T-cell (primary cell): ENCODE results near the gene CEBPE. TPM values are rescaled to one million over a fixed set of nuclear protein-coding genes. Genes with fewer than 3 reads are reported as not detected.

Experiments
- ATAC-seq, 4 experiments: fragments of 200-7000 bp in 3 of 4; fragments of 150-1000 bp in 1 of 4; cut with Tn5 transposase; replicated peaks in 1 of 4; 1 replicate in 3 of 4; 2 replicates in 1 of 4; pipeline ENCODE4 v1.10.0; 2021; ENCODE audit warnings: moderate library complexity in 3 of 4, mild to moderate bottlenecking in 2 of 4, moderate number of reproducible peaks in 1 of 4
- CTCF ChIA-PET, 2 donors: fragments of 300-600 bp; sonication (Branson Sonifier 250); formaldehyde crosslinking; loops; one replicate each; lab custom pipeline; 2022; ENCODE audit warnings: antibody characterized with exemption in 2 of 2; lab: Charles Lee
- POLR2A ChIA-PET, 2 donors: fragments of 300-600 bp; sonication (Branson Sonifier 250); formaldehyde crosslinking; loops; one replicate each; lab custom pipeline; 2022; ENCODE audit warnings: antibody characterized with exemption in 2 of 2; lab: Charles Lee
- DNase-seq, 35 experiments: peaks; one replicate each; pipeline versions ENCODE4 v3.0.0 to v3.0.0-alpha.2; 2013 to 2023
- H3K27ac ChIP-seq: one replicate; pipeline ENCODE4 v1.5.1; 2013; ENCODE audit warnings: low read length
- H3K27me3 ChIP-seq, 2 experiments: replicated peaks in 1 of 2; 1 replicate in 1 of 2; 2 replicates in 1 of 2; pipeline versions ENCODE4 v1.6.1 to v1.7.0; 2013; ENCODE audit warnings: low read length in 1 of 2, mixed read lengths in 1 of 2; ENCODE audit not compliant: control insufficient read depth in 2 of 2, insufficient read depth in 2 of 2; ENCODE audit errors: extremely low read depth in 1 of 2
- H3K36me3 ChIP-seq, 2 donors: 1 replicate in 1 of 2; 2 replicates in 1 of 2; pipeline versions ENCODE4 v1.6.1 to v1.7.0; 2013; ENCODE audit warnings: low read length in 1 of 2; ENCODE audit not compliant: control insufficient read depth in 2 of 2, insufficient read depth in 1 of 2; ENCODE audit errors: extremely low read depth in 1 of 2
- H3K4me1 ChIP-seq, 2 experiments: 1 replicate in 1 of 2; 2 replicates in 1 of 2; pipeline versions ENCODE4 v1.6.1 to v1.7.0; 2013; ENCODE audit warnings: low read length in 2 of 2, mixed read lengths in 1 of 2; ENCODE audit not compliant: insufficient read depth in 2 of 2, control insufficient read depth in 1 of 2; ENCODE audit errors: extremely low read depth in 1 of 2
- H3K4me3 ChIP-seq, 2 donors: 1 replicate in 1 of 2; 2 replicates in 1 of 2; pipeline versions ENCODE4 v1.5.1 to v1.7.0; 2013; ENCODE audit warnings: mild to moderate bottlenecking in 2 of 2, low read length in 1 of 2, moderate library complexity in 1 of 2; ENCODE audit not compliant: control insufficient read depth in 1 of 2; ENCODE audit errors: extremely low read depth in 1 of 2
- H3K9me3 ChIP-seq: 2 replicates; pipeline ENCODE4 v1.7.0; 2013
- H3K27ac Mint-ChIP-seq, 2 donors: one replicate each; pipeline ENCODE4 v1.8.0; 2020 to 2021; ENCODE audit warnings: mild to moderate bottlenecking in 2 of 2, mixed read lengths in 2 of 2
- H3K27me3 Mint-ChIP-seq, 2 donors: one replicate each; pipeline ENCODE4 v1.8.0; 2021 to 2022; ENCODE audit warnings: mixed read lengths in 2 of 2
- H3K36me3 Mint-ChIP-seq: one replicate; pipeline ENCODE4 v1.8.0; 2021; ENCODE audit warnings: mixed read lengths
- H3K4me1 Mint-ChIP-seq, 3 donors: one replicate each; pipeline ENCODE4 v1.8.0; 2020 to 2022; ENCODE audit warnings: mixed read lengths in 3 of 3, mild to moderate bottlenecking in 1 of 3
- H3K4me3 Mint-ChIP-seq, 3 donors: one replicate each; pipeline ENCODE4 v1.8.0; 2020 to 2022; ENCODE audit warnings: mild to moderate bottlenecking in 3 of 3, mixed read lengths in 3 of 3, moderate library complexity in 3 of 3
- H3K9me3 Mint-ChIP-seq, 3 donors: one replicate each; pipeline ENCODE4 v1.8.0; 2020 to 2022; ENCODE audit warnings: mixed read lengths in 3 of 3
- WGBS: methylation state at CpG from one replicate; pipeline ENCODE4 v1.1.5; 2013; ENCODE audit warnings: missing lambda C conversion rate; ENCODE audit not compliant: insufficient coverage; 5-methylcytosine and 5-hydroxymethylcytosine counted together
- total RNA-seq, 35 experiments: library from RNA in 6 of 35; stranded (reverse) in 6 of 35; fragments of 120-200 nt in 1 of 35; gene quantifications; one replicate each; pipeline versions ENCODE4 v1.2.1 to v1.2.4 and lab custom pipeline; 2013 to 2026

Gene CEBPE
- total RNA-seq, 5 donors from 2014 or later (not counting 1 experiment from before 2014, with no cell fraction given), result 0.33 to 0.82 (median 0.53) TPM

- no peak for ATAC-seq
- Mint-ChIP-seq H3K27me3 (peaks cover 5 to 11% of the 10 kb centered on the region in 2 donors), H3K4me3 (no peak overlapping the region), H3K36me3 (peaks cover 6% of the 10 kb centered on the region), H3K27ac (no peak overlapping the region), H3K4me1 (peaks cover 4 to 12% (median 6%) of the 10 kb centered on the region in 3 donors), H3K9me3 (no peaks in the 10 kb centered on the region)
- ChIA-PET CTCF (no interaction called here), POLR2A (no interaction called here)
- Histone ChIP-seq H3K9me3 (no peaks in the 10 kb centered on the region), H3K4me3 (no peak overlapping the region), H3K36me3 (no peaks in the 10 kb centered on the region), H3K27ac (no peak overlapping the region), H3K27me3 (peaks cover 0 to 17% of the 10 kb centered on the region in 2 experiments), H3K4me1 (peaks cover 0 to 4% of the 10 kb centered on the region in 2 experiments)
- no peak for DNase-seq
- no CpG with 5 or more reads among the region's 8 CpGs for WGBS
Measured at GRCh38 chr14:23132970-23133369, 13.9 kb upstream of the CEBPE start.

- ChIA-PET POLR2A (no interaction called here), CTCF (interaction anchor here in 1 of 2 donors (0.6 kb wide), 2 partner anchors 118 to 1085 kb away, joined by 3 read pairs; no protein-coding TSS in a partner anchor)
- H3K27ac ChIP-seq, result no peak overlapping the region
- peaks cover 0 to 4% of the 10 kb centered on the region in 2 experiments for H3K4me1 ChIP-seq
- DNase-seq (no peak), ATAC-seq (no peak)
- peaks cover 6% of the 10 kb centered on the region for H3K36me3 Mint-ChIP-seq
- peaks cover 6 to 15% (median 9%) of the 10 kb centered on the region in 3 donors for H3K4me1 Mint-ChIP-seq
- H3K27me3 ChIP-seq, result peaks cover 0 to 23% of the 10 kb centered on the region in 2 experiments
- no peaks in the 10 kb centered on the region for H3K9me3 ChIP-seq
- no peaks in the 10 kb centered on the region for H3K9me3 Mint-ChIP-seq
- no peak overlapping the region for H3K4me3 Mint-ChIP-seq
- H3K36me3 ChIP-seq, result no peaks in the 10 kb centered on the region
- no peak overlapping the region for H3K4me3 ChIP-seq
- peaks cover 5 to 11% of the 10 kb centered on the region in 2 donors for H3K27me3 Mint-ChIP-seq
- H3K27ac Mint-ChIP-seq, result no peak overlapping the region
- 79% methylated on average over 2 of the region's 5 CpGs for WGBS
Measured at GRCh38 chr14:23131482-23131881, 12.4 kb upstream of the CEBPE start.

DNA sequence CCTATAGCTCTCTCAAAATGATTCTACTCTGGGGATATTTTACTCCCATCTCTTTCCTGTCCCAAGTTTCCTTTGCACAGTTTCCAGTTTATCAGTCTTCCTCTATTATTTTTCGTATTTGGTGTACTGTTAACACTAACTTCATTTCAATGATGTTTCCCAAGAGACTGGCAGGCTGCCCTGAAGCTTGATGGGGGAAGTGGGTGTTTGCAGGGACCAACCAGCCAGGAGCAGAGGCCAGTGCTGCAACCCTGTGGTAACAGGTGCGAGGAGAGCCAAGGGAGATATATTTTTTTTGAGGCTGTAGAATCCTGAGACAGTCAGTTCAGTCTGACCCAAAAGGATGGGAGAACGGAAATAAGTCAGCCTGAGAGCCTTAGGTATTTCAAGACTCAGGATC, 11.8 kb upstream of the CEBPE start:
- Histone ChIP-seq H3K4me1 (peaks cover 0 to 4% of the 10 kb centered on the region in 2 experiments), H3K27ac (no peak overlapping the region), H3K4me3 (no peak overlapping the region), H3K36me3 (no peaks in the 10 kb centered on the region), H3K9me3 (no peaks in the 10 kb centered on the region), H3K27me3 (peaks cover 0 to 22% of the 10 kb centered on the region in 2 experiments)
- Mint-ChIP-seq H3K4me3 (no peak overlapping the region), H3K27me3 (peaks cover 5 to 11% of the 10 kb centered on the region in 2 donors), H3K36me3 (peaks cover 6% of the 10 kb centered on the region), H3K27ac (no peak overlapping the region), H3K9me3 (no peaks in the 10 kb centered on the region), H3K4me1 (peaks cover 6 to 15% (median 9%) of the 10 kb centered on the region in 3 donors)
- ATAC-seq, result no peak
- ChIA-PET CTCF (interaction anchor here in 1 of 2 donors (1.1 kb wide), 1 partner anchor 9 kb away, joined by 3 read pairs; no protein-coding TSS in a partner anchor), POLR2A (interaction anchor here in 1 of 2 donors (0.8 kb wide), 1 partner anchor 148 kb away, joined by 3 read pairs; no protein-coding TSS in a partner anchor)
- DNase-seq, result no peak
- WGBS, result 60% methylated on average over 2 of the region's 3 CpGs

DNA sequence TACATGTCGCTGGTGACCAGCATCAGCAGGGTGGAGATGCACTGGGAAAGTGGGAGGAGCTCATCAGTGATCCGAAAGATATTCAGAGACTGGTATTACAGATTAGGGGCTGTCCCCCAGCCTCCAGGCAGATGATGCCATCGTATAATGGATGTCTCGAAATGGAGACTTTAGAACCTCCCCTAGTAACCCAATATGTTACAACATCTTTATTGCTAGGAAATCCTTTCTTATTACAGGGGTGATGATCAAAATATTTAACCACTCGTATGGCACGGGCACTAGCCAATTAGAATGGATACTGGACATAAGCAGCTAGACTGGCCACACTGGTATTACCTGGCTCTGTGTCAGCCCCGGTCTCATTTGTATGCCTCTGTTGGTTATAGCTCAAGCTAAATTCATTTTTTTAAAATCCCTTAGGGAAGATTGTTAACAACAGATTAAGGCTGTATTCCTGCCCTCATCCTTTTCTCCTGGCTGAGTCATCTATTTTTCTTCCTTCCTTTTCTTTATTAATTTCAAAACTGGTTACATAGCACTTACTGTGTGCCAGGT, 10.8 kb upstream of the CEBPE start:
- WGBS, result 83% methylated on average over 3 of the region's 7 CpGs

GRCh38 chr14:23128969-23129758, 10.1 kb upstream of the CEBPE start:
- Histone ChIP-seq H3K4me3 (no peak overlapping the region), H3K36me3 (no peaks in the 10 kb centered on the region), H3K4me1 (peaks cover 0 to 4% of the 10 kb centered on the region in 2 experiments), H3K9me3 (no peaks in the 10 kb centered on the region), H3K27ac (no peak overlapping the region), H3K27me3 (peaks cover 0 to 20% of the 10 kb centered on the region in 2 experiments)
- H3K4me1 Mint-ChIP-seq, result peaks cover 6 to 15% (median 9%) of the 10 kb centered on the region in 3 donors
- DNase-seq (no peak), ATAC-seq (no peak)
- no peaks in the 10 kb centered on the region for H3K9me3 Mint-ChIP-seq
- peaks cover 5 to 11% of the 10 kb centered on the region in 2 donors for H3K27me3 Mint-ChIP-seq
- ChIA-PET CTCF (interaction anchor here (0.5 to 1.1 kb wide), 4 partner anchors 8 to 558 kb away, joined by 3 to 6 read pairs (median 4); no protein-coding TSS in a partner anchor), POLR2A (interaction anchor here in 1 of 2 donors (0.6 kb wide), 1 partner anchor 1480 kb away, joined by 3 read pairs; no protein-coding TSS in a partner anchor)
- WGBS, result 89% methylated on average over 5 of the region's 7 CpGs
- H3K27ac Mint-ChIP-seq, result no peak overlapping the region
- no peak overlapping the region for H3K4me3 Mint-ChIP-seq
- H3K36me3 Mint-ChIP-seq, result peaks cover 6% of the 10 kb centered on the region

More for the DNA sequence above, 10.8 kb upstream of the CEBPE start:
- Mint-ChIP-seq H3K4me1 (peaks cover 6 to 15% (median 9%) of the 10 kb centered on the region in 3 donors), H3K9me3 (no peaks in the 10 kb centered on the region), H3K4me3 (no peak overlapping the region), H3K27ac (no peak overlapping the region), H3K27me3 (peaks cover 5 to 11% of the 10 kb centered on the region in 2 donors), H3K36me3 (peaks cover 6% of the 10 kb centered on the region)
- no peak for ATAC-seq
- POLR2A ChIA-PET, result interaction anchor here in 1 of 2 donors (0.6 to 0.8 kb wide), 2 partner anchors 147 to 1480 kb away, joined by 3 read pairs; no protein-coding TSS in a partner anchor
- Histone ChIP-seq H3K9me3 (no peaks in the 10 kb centered on the region), H3K27me3 (peaks cover 0 to 22% of the 10 kb centered on the region in 2 experiments), H3K4me3 (no peak overlapping the region), H3K36me3 (no peaks in the 10 kb centered on the region), H3K4me1 (peaks cover 0 to 4% of the 10 kb centered on the region in 2 experiments), H3K27ac (no peak overlapping the region)
- CTCF ChIA-PET, result interaction anchor here (0.9 to 1.1 kb wide), 4 partner anchors 8 to 250 kb away, joined by 3 to 5 read pairs (median 4); no protein-coding TSS in a partner anchor
- no peak for DNase-seq

- CTCF ChIA-PET, result no interaction called here
- Histone ChIP-seq H3K9me3 (no peaks in the 10 kb centered on the region), H3K27me3 (peaks cover 0 to 20% of the 10 kb centered on the region in 2 experiments), H3K4me3 (no peak overlapping the region), H3K36me3 (no peaks in the 10 kb centered on the region), H3K27ac (no peak overlapping the region), H3K4me1 (peaks cover 0 to 4% of the 10 kb centered on the region in 2 experiments)
- DNase-seq, result no peak
- Mint-ChIP-seq H3K27ac (peak overlapping the region in 1 of 2 donors; percentile 44), H3K27me3 (peaks cover 5 to 11% of the 10 kb centered on the region in 2 donors), H3K9me3 (no peaks in the 10 kb centered on the region), H3K36me3 (peaks cover 6% of the 10 kb centered on the region), H3K4me1 (peaks cover 6 to 15% (median 9%) of the 10 kb centered on the region in 3 donors), H3K4me3 (no peak overlapping the region)
- 50% methylated on average over 1 of the region's 3 CpGs for WGBS
- POLR2A ChIA-PET, result no interaction called here
- no peak for ATAC-seq
Measured at GRCh38 chr14:23127861-23128260, 8.8 kb upstream of the CEBPE start.
